ENCODE results near the gene PPP2R2C.

DNA sequence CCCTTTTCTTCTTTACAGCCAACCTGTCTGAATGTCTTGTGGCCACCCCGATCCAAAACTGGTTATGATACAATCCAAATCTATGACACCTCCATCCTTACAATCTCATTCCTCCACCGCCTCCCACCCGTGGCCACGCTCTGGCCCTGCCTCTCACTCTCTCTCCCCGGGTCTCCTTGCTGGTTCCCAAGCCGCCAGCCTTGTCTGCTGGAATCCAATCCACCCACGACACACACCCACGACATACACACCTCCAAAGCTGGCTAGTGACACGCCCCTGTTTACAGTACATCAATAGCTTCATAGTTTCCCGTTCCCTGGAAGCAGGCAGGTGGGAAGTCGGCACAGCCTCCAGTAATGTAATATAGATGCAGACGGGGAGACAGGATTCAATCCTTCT lies 103.8 kb downstream of the PPP2R2C start:
- TF ChIP-seq, protein P1, sequence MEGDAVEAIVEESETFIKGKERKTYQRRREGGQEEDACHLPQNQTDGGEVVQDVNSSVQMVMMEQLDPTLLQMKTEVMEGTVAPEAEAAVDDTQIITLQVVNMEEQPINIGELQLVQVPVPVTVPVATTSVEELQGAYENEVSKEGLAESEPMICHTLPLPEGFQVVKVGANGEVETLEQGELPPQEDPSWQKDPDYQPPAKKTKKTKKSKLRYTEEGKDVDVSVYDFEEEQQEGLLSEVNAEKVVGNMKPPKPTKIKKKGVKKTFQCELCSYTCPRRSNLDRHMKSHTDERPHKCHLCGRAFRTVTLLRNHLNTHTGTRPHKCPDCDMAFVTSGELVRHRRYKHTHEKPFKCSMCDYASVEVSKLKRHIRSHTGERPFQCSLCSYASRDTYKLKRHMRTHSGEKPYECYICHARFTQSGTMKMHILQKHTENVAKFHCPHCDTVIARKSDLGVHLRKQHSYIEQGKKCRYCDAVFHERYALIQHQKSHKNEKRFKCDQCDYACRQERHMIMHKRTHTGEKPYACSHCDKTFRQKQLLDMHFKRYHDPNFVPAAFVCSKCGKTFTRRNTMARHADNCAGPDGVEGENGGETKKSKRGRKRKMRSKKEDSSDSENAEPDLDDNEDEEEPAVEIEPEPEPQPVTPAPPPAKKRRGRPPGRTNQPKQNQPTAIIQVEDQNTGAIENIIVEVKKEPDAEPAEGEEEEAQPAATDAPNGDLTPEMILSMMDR (conservative IDR thresholded peaks at IDR 0.05; ENCODE audit: low read length): no peak
- TF ChIP-seq EZH2phosphoT487 (IDR thresholded peaks at IDR 0.05; ENCODE audit: borderline replicate concordance, low read depth, low read length): no peak

Measured in OCI-LY7 (cell line).